HepG2 (cell line): Measurements from ENCODE around the gene ME2. TPM values are rescaled to one million over a fixed set of nuclear protein-coding genes. Genes with fewer than 3 reads are reported as not detected.
A peak's percentile ranks its signal among the peaks of the same experiment; 100 is the strongest.

Source experiments
- ARID5B ChIP-seq: IDR thresholded peaks from 2 replicates; pipeline ENCODE4 v1.4.0; 2020; ENCODE audit warnings: mild to moderate bottlenecking, missing genetic modification reagents
- BRCA1 ChIP-seq: sonication (generic); formaldehyde crosslinking; IDR thresholded peaks from 2 replicates; pipeline ENCODE4 v1.4.0; 2020; ENCODE audit warnings: missing genetic modification reagents
- CHD4 ChIP-seq: fragments of 200-600 bp; sonication (generic); IDR thresholded peaks from 2 replicates; pipeline ENCODE4 v1.7.0; 2017; ENCODE audit warnings: mild to moderate bottlenecking, low read length, borderline replicate concordance
- DPF2 ChIP-seq: sonication (generic); formaldehyde crosslinking; IDR thresholded peaks from 2 replicates; pipeline ENCODE4 v1.4.0; 2020; ENCODE audit warnings: mild to moderate bottlenecking, low read depth, missing genetic modification reagents, borderline replicate concordance
- ELF3 ChIP-seq: IDR thresholded peaks from 2 replicates; pipeline ENCODE4 v1.6.1; 2016; ENCODE audit warnings: missing genetic modification reagents, missing compliant biosample characterization
- HOXA5 ChIP-seq: sonication (generic); formaldehyde crosslinking; IDR thresholded peaks from 2 replicates; pipeline ENCODE4 v1.4.0; 2020; ENCODE audit warnings: missing genetic modification reagents
- MAFF ChIP-seq: IDR thresholded peaks from 2 replicates; pipeline ENCODE4 v1.6.1; 2011; ENCODE audit warnings: low read depth, low read length, improper control_type of control experiment
- NCOR1 ChIP-seq: fragments of 200-600 bp; sonication (generic); IDR thresholded peaks from 2 replicates; pipeline ENCODE4 v1.7.0; 2017; ENCODE audit warnings: antibody characterized with exemption, low read length, borderline replicate concordance
- PAXIP1 ChIP-seq: sonication (generic); formaldehyde crosslinking; conservative IDR thresholded peaks from 2 replicates; pipeline ENCODE4 v1.4.0; 2020; ENCODE audit warnings: mild to moderate bottlenecking, missing genetic modification reagents, moderate library complexity
- SOX5 ChIP-seq: IDR thresholded peaks from 2 replicates; pipeline ENCODE4 v1.6.1; 2016; ENCODE audit warnings: borderline replicate concordance
- TBX3 ChIP-seq: fragments of 450-650 bp; IDR thresholded peaks from 2 replicates; pipeline ENCODE4 v1.6.1; 2017; ENCODE audit warnings: antibody characterized with exemption, mild to moderate bottlenecking, inconsistent platforms, borderline replicate concordance
- ZBTB21 ChIP-seq: sonication (generic); formaldehyde crosslinking; IDR thresholded peaks from 2 replicates; pipeline ENCODE4 v1.4.0; 2020; ENCODE audit warnings: missing genetic modification reagents
- ZNF317 ChIP-seq: sonication (generic); formaldehyde crosslinking; IDR thresholded peaks from 2 replicates; pipeline ENCODE4 v1.5.0; 2020; ENCODE audit warnings: mild to moderate bottlenecking, missing genetic modification reagents
- ZNF512 ChIP-seq: sonication (generic); formaldehyde crosslinking; IDR thresholded peaks from 2 replicates; pipeline ENCODE4 v1.4.0; 2020; ENCODE audit warnings: mild to moderate bottlenecking, missing genetic modification reagents
- ZNF552 ChIP-seq: sonication (generic); formaldehyde crosslinking; IDR thresholded peaks from 2 replicates; pipeline ENCODE4 v1.9.0; 2022; ENCODE audit warnings: missing genetic modification reagents, mild to moderate bottlenecking, borderline replicate concordance
- ZNF747 ChIP-seq: sonication (generic); formaldehyde crosslinking; IDR thresholded peaks from 2 replicates; pipeline ENCODE4 v1.8.1; 2023; ENCODE audit warnings: missing genetic modification reagents, mild to moderate bottlenecking, borderline replicate concordance
- ZNF879 ChIP-seq: sonication (generic); formaldehyde crosslinking; IDR thresholded peaks from 2 replicates; pipeline ENCODE4 v1.8.1; 2023; ENCODE audit warnings: missing genetic modification reagents
- polyA plus RNA-seq, 8 experiments: library from polyadenylated mRNA; depleted of rRNA in 3 of 8; stranded (reverse) in 7 of 8; unstranded in 1 of 8; fragments of >200 nt; fragmentation: Illumina TruSeq in 4 of 8; extraction: Trizol in 4 of 8; gene quantifications; 2 replicates each; pipeline versions ENCODE4 v1.2.1 to v1.2.3, GENCODE V29; 2011 to 2016; ENCODE audit warnings: low read depth in 4 of 8, missing spikeins in 1 of 8, mixed read lengths in 1 of 8; ENCODE audit not compliant: insufficient read depth in 1 of 8
- total RNA-seq, 5 experiments: library from RNA; depleted of rRNA; stranded (reverse); fragments of >200 nt; fragmentation: Illumina TruSeq; extraction: Trizol; gene quantifications; 2 replicates each; pipeline ENCODE4 v1.2.3, GENCODE V29; 2016; ENCODE audit warnings: low read depth in 1 of 5
- TF ChIP-seq, protein P1 (sequence below): sonication (generic); formaldehyde crosslinking; IDR thresholded peaks from 2 replicates; pipeline ENCODE4 v1.4.0; 2020; ENCODE audit warnings: missing genetic modification reagents, borderline replicate concordance

ME2 gene
- total and polyA plus RNA-seq, 2 of the 13 experiments (the other 11 are each of a cell fraction or from before 2014, with no cell fraction given), result 17.3 to 20.6 TPM

GRCh38 chr18:50973367-50974126 is 94.6 kb downstream of the ME2 start (continued):
- TF ChIP-seq ZBTB21 (CRISPR knock-in tag) (peak; percentile 64; the same call in 1 of the 2 replicates), NCOR1 (peak; percentile 39; the same call in 1 of the 2 replicates), ZNF879 (CRISPR knock-in tag) (no peak), ELF3 (CRISPR knock-in tag) (peak; percentile 24), ZNF552 (CRISPR knock-in tag) (no peak), ZNF747 (CRISPR knock-in tag) (no peak), DPF2 (CRISPR knock-in tag) (peak; percentile 54; the same call in 1 of the 2 replicates), BRCA1 (CRISPR knock-in tag) (no peak), ZNF317 (no peak), ARID5B (CRISPR knock-in tag) (peak; percentile 70), HOXA5 (no peak), MAFF (peak; percentile 45; the same call in 1 of the 2 replicates), ZNF512 (CRISPR knock-in tag) (no peak), SOX5 (CRISPR knock-in tag) (peak; percentile 67; the same call in 1 of the 2 replicates), CHD4 (peak; percentile 58; the same call in 1 of the 2 replicates), TBX3 (peak; percentile 86), PAXIP1 (peak; percentile 34; the same call in 1 of the 2 replicates)
- TF ChIP-seq, protein P1, sequence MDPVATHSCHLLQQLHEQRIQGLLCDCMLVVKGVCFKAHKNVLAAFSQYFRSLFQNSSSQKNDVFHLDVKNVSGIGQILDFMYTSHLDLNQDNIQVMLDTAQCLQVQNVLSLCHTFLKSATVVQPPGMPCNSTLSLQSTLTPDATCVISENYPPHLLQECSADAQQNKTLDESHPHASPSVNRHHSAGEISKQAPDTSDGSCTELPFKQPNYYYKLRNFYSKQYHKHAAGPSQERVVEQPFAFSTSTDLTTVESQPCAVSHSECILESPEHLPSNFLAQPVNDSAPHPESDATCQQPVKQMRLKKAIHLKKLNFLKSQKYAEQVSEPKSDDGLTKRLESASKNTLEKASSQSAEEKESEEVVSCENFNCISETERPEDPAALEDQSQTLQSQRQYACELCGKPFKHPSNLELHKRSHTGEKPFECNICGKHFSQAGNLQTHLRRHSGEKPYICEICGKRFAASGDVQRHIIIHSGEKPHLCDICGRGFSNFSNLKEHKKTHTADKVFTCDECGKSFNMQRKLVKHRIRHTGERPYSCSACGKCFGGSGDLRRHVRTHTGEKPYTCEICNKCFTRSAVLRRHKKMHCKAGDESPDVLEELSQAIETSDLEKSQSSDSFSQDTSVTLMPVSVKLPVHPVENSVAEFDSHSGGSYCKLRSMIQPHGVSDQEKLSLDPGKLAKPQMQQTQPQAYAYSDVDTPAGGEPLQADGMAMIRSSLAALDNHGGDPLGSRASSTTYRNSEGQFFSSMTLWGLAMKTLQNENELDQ (CRISPR knock-in tag), result no peak
